Duodenal mucosa (tissue), 2 donors: ENCODE measurements around the gene ZNF385B.
"Not testable (repeated sequence)": the region's sequence is repeated elsewhere in the genome, so short reads cannot be mapped to it uniquely, and the experiment has no call there.

Experiments used
- H3K27ac ChIP-seq: one replicate; pipeline ENCODE4 v1.7.0; 2013; ENCODE audit warnings: low read depth, low read length
- H3K27me3 ChIP-seq, 2 donors: one replicate each; pipeline ENCODE4 v1.7.0; 2013; ENCODE audit warnings: low read length in 2 of 2, control low read depth in 1 of 2; ENCODE audit not compliant: insufficient read depth in 2 of 2, control insufficient read depth in 1 of 2
- H3K36me3 ChIP-seq, 2 donors: one replicate each; pipeline ENCODE4 v1.7.0; 2013; ENCODE audit warnings: low read length in 2 of 2, control low read depth in 1 of 2; ENCODE audit not compliant: insufficient read depth in 2 of 2, control insufficient read depth in 1 of 2
- H3K4me1 ChIP-seq, 2 donors: one replicate each; pipeline ENCODE4 v1.7.0; 2013; ENCODE audit warnings: low read length in 2 of 2, control low read depth in 1 of 2; ENCODE audit not compliant: insufficient read depth in 2 of 2, control insufficient read depth in 1 of 2
- H3K4me3 ChIP-seq, 2 donors: one replicate each; pipeline ENCODE4 v1.7.0; 2013; ENCODE audit warnings: low read length in 2 of 2, low read depth in 1 of 2
- H3K9ac ChIP-seq, 2 donors: one replicate each; pipeline ENCODE4 v1.7.0; 2013; ENCODE audit warnings: low read length in 2 of 2, low read depth in 1 of 2
- H3K9me3 ChIP-seq, 2 donors: one replicate each; pipeline ENCODE4 v1.7.0; 2013; ENCODE audit warnings: low read length in 2 of 2, control low read depth in 1 of 2; ENCODE audit not compliant: control insufficient read depth in 1 of 2

ZNF385B gene

GRCh38 chr2:179788104-179788503 is 73.3 kb downstream of the ZNF385B start:
- no peaks in the 10 kb centered on the region for H3K36me3 ChIP-seq
- no peak overlapping the region for H3K27ac ChIP-seq
- H3K9ac ChIP-seq = no peak overlapping the region
- no peaks in the 10 kb centered on the region for H3K4me1 ChIP-seq
- H3K27me3 ChIP-seq = no peaks in the 10 kb centered on the region
- H3K9me3 ChIP-seq = no peaks in the 10 kb centered on the region
- no peak overlapping the region for H3K4me3 ChIP-seq

- Histone ChIP-seq H3K27me3 (no peaks in the 10 kb centered on the region), H3K9ac (no peak overlapping the region), H3K4me3 (no peak overlapping the region), H3K36me3 (no peaks in the 10 kb centered on the region), H3K27ac (no peak overlapping the region), H3K4me1 (no peaks in the 10 kb centered on the region), H3K9me3 (no peaks in the 10 kb centered on the region)
Measured at GRCh38 chr2:179787601-179788000, 73.8 kb downstream of the ZNF385B start.

- H3K4me1 ChIP-seq = no peaks in the 10 kb centered on the region
- H3K36me3 ChIP-seq = no peaks in the 10 kb centered on the region
- no peak overlapping the region for H3K4me3 ChIP-seq
- H3K27ac ChIP-seq = no peak overlapping the region
- H3K27me3 ChIP-seq = no peaks in the 10 kb centered on the region
- H3K9ac ChIP-seq = no peak overlapping the region
- no peaks in the 10 kb centered on the region for H3K9me3 ChIP-seq
Measured at GRCh38 chr2:179785902-179786301, 75.5 kb downstream of the ZNF385B start.

- H3K4me3 ChIP-seq, H3K4me1 ChIP-seq: not testable (repeated sequence)
Measured at GRCh38 chr2:179782346-179782745, 79.1 kb downstream of the ZNF385B start.

GRCh38 chr2:179773986-179774385 is 87.4 kb downstream of the ZNF385B start:
- no peak overlapping the region for H3K4me3 ChIP-seq
- no peaks in the 10 kb centered on the region for H3K9me3 ChIP-seq
- no peaks in the 10 kb centered on the region for H3K4me1 ChIP-seq
- no peaks in the 10 kb centered on the region for H3K27me3 ChIP-seq
- no peak overlapping the region for H3K9ac ChIP-seq
- no peak overlapping the region for H3K27ac ChIP-seq
- no peaks in the 10 kb centered on the region for H3K36me3 ChIP-seq

More at GRCh38 chr2:179782346-179782745, 79.1 kb downstream of the ZNF385B start:
- H3K27me3 ChIP-seq, H3K27ac ChIP-seq, H3K9me3 ChIP-seq, H3K9ac ChIP-seq, H3K36me3 ChIP-seq: not testable (repeated sequence)

- H3K4me3 ChIP-seq = no peak overlapping the region
- no peaks in the 10 kb centered on the region for H3K36me3 ChIP-seq
- H3K27ac ChIP-seq = no peak overlapping the region
- no peak overlapping the region for H3K9ac ChIP-seq
- H3K4me1 ChIP-seq = no peaks in the 10 kb centered on the region
- no peaks in the 10 kb centered on the region for H3K9me3 ChIP-seq
- no peaks in the 10 kb centered on the region for H3K27me3 ChIP-seq
Measured at GRCh38 chr2:179772346-179772745, 89.1 kb downstream of the ZNF385B start.

- no peak overlapping the region for H3K4me3 ChIP-seq
- H3K9me3 ChIP-seq = no peaks in the 10 kb centered on the region
- no peaks in the 10 kb centered on the region for H3K4me1 ChIP-seq
- H3K27ac ChIP-seq = no peak overlapping the region
- H3K27me3 ChIP-seq = no peaks in the 10 kb centered on the region
- H3K9ac ChIP-seq = no peak overlapping the region
- H3K36me3 ChIP-seq = no peaks in the 10 kb centered on the region
Measured at GRCh38 chr2:179771791-179772190, 89.6 kb downstream of the ZNF385B start.

GRCh38 chr2:179770029-179770428 is 91.4 kb downstream of the ZNF385B start:
- H3K9ac ChIP-seq = no peak overlapping the region
- H3K9me3 ChIP-seq = no peaks in the 10 kb centered on the region
- no peaks in the 10 kb centered on the region for H3K36me3 ChIP-seq

GRCh38 chr2:179769323-179769722 is 92.1 kb downstream of the ZNF385B start:
- no peak overlapping the region for H3K4me3 ChIP-seq
- no peaks in the 10 kb centered on the region for H3K27me3 ChIP-seq
- no peak overlapping the region for H3K27ac ChIP-seq

More at GRCh38 chr2:179770029-179770428, 91.4 kb downstream of the ZNF385B start:
- H3K27me3 ChIP-seq = no peaks in the 10 kb centered on the region
- H3K27ac ChIP-seq = no peak overlapping the region
- H3K4me1 ChIP-seq = no peaks in the 10 kb centered on the region
- no peak overlapping the region for H3K4me3 ChIP-seq

GRCh38 chr2:179768765-179769164 is 92.6 kb downstream of the ZNF385B start:
- no peak overlapping the region for H3K27ac ChIP-seq
- H3K9ac ChIP-seq = no peak overlapping the region

More at GRCh38 chr2:179769323-179769722, 92.1 kb downstream of the ZNF385B start:
- Histone ChIP-seq H3K9ac (no peak overlapping the region), H3K36me3 (no peaks in the 10 kb centered on the region), H3K4me1 (no peaks in the 10 kb centered on the region), H3K9me3 (no peaks in the 10 kb centered on the region)

GRCh38 chr2:179765666-179766065 is 95.7 kb downstream of the ZNF385B start:
- Histone ChIP-seq H3K4me1 (no peaks in the 10 kb centered on the region), H3K9ac (no peak overlapping the region), H3K27ac (no peak overlapping the region), H3K27me3 (no peaks in the 10 kb centered on the region), H3K36me3 (no peaks in the 10 kb centered on the region), H3K9me3 (no peaks in the 10 kb centered on the region), H3K4me3 (no peak overlapping the region)

More at GRCh38 chr2:179768765-179769164, 92.6 kb downstream of the ZNF385B start:
- Histone ChIP-seq H3K4me1 (no peaks in the 10 kb centered on the region), H3K9me3 (no peaks in the 10 kb centered on the region), H3K4me3 (no peak overlapping the region), H3K36me3 (no peaks in the 10 kb centered on the region), H3K27me3 (no peaks in the 10 kb centered on the region)
